ENCODE results near the gene SLC45A3.

DNA sequence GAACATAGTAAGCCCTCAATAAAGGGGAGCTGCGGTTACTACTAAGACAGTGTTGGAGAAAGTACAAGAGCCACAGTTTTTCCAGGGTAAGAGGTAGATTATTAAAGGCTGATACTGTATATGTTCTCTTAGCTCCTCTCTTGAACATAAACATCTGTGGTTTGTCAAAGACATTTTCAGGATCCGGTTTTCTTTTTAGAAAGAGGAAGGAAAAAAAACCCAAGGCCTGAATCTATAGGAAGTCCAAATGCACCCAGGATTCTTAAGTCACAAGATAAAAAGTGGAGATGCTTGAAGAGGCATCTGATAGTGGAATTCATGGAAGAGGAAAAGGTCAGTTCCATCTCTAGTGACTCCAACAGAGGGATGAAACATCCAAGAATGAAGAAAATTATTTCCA is 24.6 kb upstream of the SLC45A3 start:
- TF ChIP-seq, protein P1, sequence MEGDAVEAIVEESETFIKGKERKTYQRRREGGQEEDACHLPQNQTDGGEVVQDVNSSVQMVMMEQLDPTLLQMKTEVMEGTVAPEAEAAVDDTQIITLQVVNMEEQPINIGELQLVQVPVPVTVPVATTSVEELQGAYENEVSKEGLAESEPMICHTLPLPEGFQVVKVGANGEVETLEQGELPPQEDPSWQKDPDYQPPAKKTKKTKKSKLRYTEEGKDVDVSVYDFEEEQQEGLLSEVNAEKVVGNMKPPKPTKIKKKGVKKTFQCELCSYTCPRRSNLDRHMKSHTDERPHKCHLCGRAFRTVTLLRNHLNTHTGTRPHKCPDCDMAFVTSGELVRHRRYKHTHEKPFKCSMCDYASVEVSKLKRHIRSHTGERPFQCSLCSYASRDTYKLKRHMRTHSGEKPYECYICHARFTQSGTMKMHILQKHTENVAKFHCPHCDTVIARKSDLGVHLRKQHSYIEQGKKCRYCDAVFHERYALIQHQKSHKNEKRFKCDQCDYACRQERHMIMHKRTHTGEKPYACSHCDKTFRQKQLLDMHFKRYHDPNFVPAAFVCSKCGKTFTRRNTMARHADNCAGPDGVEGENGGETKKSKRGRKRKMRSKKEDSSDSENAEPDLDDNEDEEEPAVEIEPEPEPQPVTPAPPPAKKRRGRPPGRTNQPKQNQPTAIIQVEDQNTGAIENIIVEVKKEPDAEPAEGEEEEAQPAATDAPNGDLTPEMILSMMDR (IDR thresholded peaks at IDR 0.05), result no peak
- TF ChIP-seq ZFX (IDR thresholded peaks at IDR 0.05; ENCODE audit: borderline replicate concordance), result no peak
